DMS53 treated with DMSO at 0.1 percent for 48 hours (cell line): ENCODE measurements around the gene EVI5L.
A peak's percentile ranks its signal among the peaks of the same experiment; 100 is the strongest.

Experiments
- DNase-seq: peaks from one replicate; lab custom pipeline; 2025; ENCODE audit not compliant: unreplicated experiment; lab: John Stamatoyannopoulos, UW

The EVI5L gene

DNA sequence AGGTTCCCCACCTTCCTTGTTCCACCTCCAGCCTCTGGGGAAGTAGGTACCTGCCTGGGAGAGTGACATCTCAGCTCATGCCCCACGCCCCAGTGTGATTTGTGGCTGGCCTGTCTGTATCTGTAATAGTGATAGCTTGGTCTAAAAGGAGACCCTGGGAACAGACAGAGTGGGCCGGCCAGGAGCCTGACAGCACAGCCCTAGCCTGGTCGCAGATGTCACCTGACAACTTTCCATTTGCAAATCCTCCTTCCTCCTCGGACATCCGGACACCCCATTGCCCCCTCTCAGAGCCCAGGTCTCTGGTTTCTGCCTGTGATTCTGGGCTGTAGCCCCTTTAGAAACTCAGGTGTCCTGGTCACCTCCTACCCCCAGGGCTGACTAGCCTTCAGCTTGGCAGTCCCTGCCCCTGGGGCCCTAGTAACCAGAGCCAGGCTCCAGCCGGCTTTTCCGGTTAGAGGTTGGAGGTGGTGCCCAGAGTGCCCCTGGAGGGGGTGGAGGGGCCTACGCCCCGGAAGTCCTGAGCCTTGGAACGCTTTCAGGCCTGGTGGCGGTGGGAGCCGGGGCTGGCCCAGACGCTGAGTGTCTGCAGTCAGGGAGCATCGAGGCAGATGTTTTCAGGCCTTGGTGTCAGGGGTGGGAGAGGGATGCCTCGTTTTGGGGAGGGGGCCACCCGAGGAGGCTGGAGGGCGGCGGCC, 64.7 kb downstream of the EVI5L start:
- DNase-seq, result no peak

GRCh38 chr19:7895565-7895964, 65.5 kb downstream of the EVI5L start:
- no peak for DNase-seq

DNA sequence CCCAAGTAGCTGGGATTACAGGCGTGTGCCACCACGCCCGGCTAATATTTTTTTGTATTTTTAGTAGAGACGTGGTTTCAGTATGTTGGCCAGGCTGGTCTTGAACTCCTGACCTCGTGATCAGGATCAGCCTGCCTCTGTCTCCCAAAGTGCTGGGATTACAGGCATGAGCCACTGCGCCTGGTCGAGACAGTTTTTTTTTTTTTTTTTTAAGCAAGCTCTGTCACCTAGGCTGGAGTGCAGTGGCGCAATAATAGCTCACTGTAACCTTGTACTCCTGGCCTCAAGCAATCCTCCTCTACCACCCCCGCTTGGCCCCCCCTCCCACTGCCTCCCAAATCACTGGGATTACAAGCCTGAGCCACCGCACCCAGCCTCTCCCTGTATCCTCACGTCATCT, 67.3 kb downstream of the EVI5L start:
- DNase-seq, result no peak

GRCh38 chr19:7898967-7899366, 68.9 kb downstream of the EVI5L start:
- DNase-seq, result no peak

DNA sequence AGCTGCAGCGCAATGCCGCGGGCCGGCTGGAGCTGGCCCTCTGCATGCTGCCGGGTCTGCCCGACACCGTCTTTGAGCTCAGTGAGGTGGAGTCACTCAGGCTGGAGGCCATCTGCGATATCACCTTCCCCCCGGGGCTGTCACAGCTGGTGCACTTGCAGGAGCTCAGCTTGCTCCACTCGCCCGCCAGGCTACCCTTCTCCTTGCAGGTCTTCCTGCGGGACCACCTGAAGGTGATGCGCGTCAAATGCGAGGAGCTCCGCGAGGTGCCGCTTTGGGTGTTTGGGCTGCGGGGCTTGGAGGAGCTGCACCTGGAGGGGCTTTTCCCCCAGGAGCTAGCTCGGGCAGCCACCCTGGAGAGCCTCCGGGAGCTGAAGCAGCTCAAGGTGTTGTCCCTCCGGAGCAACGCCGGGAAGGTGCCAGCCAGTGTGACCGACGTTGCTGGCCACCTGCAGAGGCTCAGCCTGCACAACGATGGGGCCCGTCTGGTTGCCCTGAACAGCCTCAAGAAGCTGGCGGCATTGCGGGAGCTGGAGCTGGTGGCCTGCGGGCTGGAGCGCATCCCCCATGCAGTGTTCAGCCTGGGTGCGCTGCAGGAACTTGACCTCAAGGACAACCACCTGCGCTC, 69.8 kb downstream of the EVI5L start:
- no peak for DNase-seq

- DNase-seq, result no peak
Measured at GRCh38 chr19:7900401-7900870, 70.4 kb downstream of the EVI5L start.

GRCh38 chr19:7900931-7901330, 70.9 kb downstream of the EVI5L start:
- no peak for DNase-seq

DNA sequence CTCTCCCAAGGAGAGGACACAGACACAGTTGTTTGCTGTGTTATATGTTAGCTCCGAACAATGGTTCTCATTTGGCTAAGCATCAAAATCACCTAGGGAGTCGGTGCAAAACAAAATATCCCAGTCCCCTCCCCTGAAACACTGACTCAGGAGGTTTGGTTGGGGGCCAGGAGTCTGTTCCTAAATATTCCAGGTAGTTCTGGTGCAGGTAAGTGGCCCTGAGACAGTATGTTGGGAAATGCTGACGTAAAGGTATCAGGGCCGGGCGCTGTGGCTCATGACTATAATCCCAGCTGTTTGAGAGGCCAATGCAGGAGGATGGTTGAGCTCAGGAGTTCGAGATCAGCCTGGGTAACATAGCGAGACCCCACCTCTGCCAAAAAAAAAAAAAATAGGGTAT, 71.3 kb downstream of the EVI5L start:
- DNase-seq, result no peak

GRCh38 chr19:7902796-7903243, 72.8 kb downstream of the EVI5L start:
- DNase-seq, result no peak

- peak; percentile 96 for DNase-seq
Measured at GRCh38 chr19:7903244-7904073, 73.4 kb downstream of the EVI5L start, which contains the start of gene MAP2K7. Gene MAP2K7, plus strand, starts transcription at chr19:7903877. Its CDS starts 68 bp downstream, at chr19:7903945.

- no peak for DNase-seq
Measured at GRCh38 chr19:7904074-7905020, 74.3 kb downstream of the EVI5L start.

DNA sequence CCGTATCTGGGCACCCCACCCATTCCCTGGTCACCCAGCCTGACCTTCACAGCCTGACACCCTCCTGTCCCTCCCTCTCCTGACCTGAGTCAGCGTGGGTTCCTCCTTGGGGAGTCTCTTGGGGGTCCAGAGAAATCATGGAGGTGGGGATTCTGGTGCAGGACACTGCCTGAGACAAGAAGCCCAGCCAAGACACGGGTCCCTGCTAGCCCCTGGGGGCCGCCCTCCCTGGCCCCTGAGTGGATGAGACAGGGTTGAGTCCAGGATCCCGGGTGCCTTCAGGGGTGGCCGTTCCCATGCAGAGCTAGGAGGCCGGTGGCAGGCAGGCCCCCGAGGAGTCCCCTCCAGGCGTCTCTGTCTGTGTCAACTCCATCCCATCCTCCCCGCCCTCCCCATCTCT, 75.2 kb downstream of the EVI5L start:
- no peak for DNase-seq

DNA sequence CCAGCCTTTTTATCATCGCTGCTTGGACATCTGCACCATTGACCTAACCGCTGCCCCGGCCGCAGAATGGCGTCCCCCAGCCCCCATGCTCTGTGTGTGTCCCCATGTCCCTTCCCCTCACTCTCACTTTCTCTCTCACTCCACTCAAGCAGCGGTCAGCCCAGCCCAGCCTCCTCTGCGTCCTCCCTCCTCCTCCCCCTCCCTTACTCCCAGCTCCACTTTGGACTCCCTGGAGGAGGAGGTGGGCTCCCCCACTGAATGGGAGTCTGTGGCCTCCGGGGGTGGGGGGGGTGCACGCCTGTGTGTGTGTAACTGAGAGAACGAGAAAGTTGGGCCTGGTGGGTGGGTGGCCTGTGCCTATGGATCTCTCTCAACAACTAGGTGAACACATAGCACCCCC, 75.8 kb downstream of the EVI5L start:
- DNase-seq, result no peak

DNA sequence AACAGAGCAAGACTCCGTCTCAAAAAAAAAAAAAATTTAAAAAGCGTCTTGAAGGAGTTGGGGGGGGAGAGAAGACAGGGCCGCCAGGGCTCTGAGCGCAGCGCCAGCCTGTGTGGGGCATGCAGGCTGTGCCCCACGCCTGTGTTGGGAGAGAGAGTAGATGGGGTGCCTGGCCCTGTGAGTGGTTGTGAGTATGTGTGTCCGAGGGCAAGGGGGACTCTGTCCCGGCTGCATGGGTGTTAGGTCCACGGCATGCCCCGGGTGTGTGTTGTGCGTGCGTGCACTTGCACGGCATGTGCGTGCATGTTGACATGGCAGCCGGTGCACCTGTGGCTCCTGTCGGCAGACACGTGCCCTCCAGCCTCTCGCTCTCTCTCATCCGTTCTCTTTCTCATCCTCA, 77.1 kb downstream of the EVI5L start:
- DNase-seq, result no peak

DNA sequence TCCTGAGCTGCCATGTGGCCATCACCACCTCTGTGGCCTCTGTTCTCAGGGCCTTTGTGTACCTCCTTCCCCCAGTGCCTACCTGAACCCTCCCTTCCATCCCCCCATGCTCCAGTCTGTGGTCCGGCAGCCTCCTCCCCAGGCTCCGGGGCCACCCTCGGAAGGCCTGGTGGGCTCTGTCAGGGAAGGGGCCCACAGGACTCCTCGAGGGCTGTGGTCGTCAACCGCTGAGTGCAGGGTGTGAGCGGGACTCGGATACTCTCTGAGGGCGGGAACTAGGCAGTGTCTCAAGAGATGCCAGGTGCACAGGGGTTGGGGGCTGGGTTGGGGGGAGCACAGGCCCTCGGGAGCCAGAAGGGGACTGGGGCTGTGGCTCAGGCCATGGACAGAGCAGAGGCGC, 77.5 kb downstream of the EVI5L start:
- DNase-seq, result no peak

- DNase-seq, result no peak
Measured at GRCh38 chr19:7908078-7908699, 78.2 kb downstream of the EVI5L start.

DNA sequence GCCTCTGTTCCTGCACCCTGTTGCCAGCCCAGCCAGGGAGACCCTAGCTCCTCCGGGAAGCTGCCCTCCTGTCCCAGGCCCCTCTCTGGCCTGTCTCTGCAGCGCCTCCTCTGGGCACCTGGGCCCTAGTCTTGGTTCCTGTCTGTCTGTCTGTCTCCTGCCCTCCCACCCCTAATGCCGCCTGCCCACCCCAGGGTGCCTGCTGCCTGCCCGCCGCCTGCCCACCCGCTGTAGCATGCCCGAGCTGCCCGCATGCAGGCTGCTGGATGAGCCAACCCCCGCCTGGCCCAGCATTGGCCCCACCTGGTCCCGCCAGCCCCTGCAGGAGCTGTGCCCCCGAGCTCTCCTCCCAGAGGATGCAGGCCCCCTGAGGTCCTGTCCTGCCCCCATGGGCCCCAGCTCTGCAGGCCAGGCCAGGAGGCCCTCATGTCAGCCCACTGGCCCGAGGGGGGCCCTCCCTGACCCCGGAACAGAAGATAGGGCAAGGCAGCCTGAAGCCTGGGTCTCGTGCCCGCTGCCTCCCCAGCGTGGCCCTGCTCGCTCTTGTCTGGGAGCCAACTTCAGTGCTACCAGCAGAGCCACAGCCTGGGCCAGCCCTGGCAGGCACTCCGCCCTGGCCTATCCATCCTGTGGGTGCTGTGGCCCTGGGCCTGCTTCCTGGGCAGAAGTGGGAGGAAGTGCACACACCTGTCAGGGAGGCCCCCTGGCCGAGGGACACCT, 78.9 kb downstream of the EVI5L start:
- no peak for DNase-seq

DNA sequence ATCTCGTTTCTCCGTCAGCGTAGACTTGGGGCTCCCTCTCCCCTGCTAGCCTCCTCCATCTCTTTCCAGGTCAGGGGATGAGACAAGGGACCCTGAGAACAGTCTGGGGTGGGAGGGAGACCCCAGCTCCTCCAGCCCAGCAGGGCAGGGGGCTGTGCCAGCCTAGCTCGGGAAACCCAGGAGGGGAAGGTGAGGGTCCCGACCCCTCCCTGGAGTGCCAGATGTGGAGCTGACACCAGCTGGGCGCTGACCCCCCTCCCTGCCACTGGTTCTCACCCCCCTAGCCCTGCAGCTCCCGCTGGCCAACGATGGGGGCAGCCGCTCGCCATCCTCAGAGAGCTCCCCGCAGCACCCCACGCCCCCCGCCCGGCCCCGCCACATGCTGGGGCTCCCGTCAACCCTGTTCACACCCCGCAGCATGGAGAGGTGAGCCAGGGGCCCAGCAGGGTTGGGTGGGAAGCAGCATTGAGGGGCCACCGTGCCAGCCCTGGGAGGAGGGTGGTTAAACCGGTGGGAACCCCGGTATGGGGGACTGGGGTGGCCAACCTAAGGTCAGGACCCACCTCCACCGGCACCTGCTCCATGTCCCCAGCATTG, 79.6 kb downstream of the EVI5L start:
- no peak for DNase-seq
